GM21390 (cell line): ENCODE measurements around the gene HS2ST1.

Source experiments
- ATAC-seq: cut with Tn5 transposase; IDR thresholded peaks from one replicate; pipeline ENCODE4 v1.9.1; 2021; ENCODE audit not compliant: unreplicated experiment

The HS2ST1 gene

GRCh38 chr1:87155170-87155569 is 240.7 kb downstream of the HS2ST1 start:
- no peak for ATAC-seq

- no peak for ATAC-seq
These were observed 241.2 kb downstream of the HS2ST1 start for GRCh38 chr1:87155648-87156047.

DNA sequence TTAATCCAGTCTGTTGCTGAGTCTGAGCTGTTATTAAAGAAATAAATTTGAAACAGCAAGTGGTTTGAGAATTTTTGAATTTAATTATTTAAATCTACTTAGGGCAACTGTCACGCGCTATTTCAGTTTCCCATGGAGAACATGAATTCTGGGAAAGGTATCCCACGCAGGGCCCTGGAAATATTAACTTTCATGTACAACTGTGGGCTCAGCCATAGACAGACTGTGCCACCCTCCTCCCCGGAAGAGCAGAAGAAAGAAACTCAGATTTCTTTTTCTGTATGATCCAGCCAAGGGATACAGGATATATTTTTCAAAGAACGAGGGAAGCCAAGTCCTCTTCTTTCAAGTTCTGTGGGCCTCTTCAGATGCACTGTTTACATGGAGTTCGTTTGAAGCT is 241.7 kb downstream of the HS2ST1 start:
- ATAC-seq = no peak

DNA sequence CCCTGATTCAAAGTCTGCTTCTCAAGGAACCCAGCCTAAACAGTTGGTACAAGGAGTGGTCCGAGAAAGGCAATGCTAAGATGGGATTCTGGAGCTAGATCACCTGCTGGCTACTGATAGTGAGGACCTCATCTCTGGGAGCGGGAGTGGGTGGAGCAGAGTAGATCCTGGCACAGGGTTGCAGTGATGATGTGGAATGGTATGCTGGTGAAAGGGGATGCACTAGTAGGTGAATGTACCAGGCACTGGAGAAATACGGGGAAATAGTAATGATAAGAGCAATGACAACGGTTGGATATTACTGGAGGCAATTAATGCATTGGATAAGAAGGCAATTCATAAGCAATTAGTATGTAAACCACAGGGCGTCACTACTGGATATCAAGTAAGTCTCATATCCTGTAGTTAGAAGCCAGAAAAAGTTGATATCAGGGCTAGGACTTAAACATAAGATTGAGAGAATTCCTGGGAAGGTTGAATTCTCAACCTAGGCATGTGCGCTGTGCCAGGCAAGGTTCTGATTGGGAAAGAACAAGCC is 245.0 kb downstream of the HS2ST1 start:
- no peak for ATAC-seq
